ENCODE results near the gene KCNE4. TPM values are rescaled to one million over a fixed set of nuclear protein-coding genes. Genes with fewer than 3 reads are reported as not detected.
A peak's percentile ranks its signal among the peaks of the same experiment; 100 is the strongest.

KCNE4 gene
- total RNA-seq, 1 experiment from 2014 or later = not detected

GRCh38 chr2:223043164-223043941, 8.6 kb upstream of the KCNE4 start:
- peaks cover 22% of the 10 kb centered on the region for H3K4me1 ChIP-seq (ENCODE audit: insufficient read depth, low read length)
- H4K20me1 ChIP-seq (ENCODE audit: low read length) = no peaks in the 10 kb centered on the region
- TF ChIP-seq EZH2phosphoT487 (IDR thresholded peaks at IDR 0.05; ENCODE audit: borderline replicate concordance, low read length) = no peak
- TF ChIP-seq EZH2 (IDR thresholded peaks at IDR 0.05; ENCODE audit: low read length, unreplicated experiment) = no peak
- no peak for TF ChIP-seq CTCF (conservative IDR thresholded peaks at IDR 0.05; ENCODE audit: low read depth, low read length)
- H3K9me3 ChIP-seq (ENCODE audit: low read length) = no peaks in the 10 kb centered on the region
- no peaks in the 10 kb centered on the region for H3K27me3 ChIP-seq (ENCODE audit: low read length)
- ATAC-seq (no peak), DNase-seq (no peak)
- peak overlapping the region; percentile 90 for H3K27ac ChIP-seq (ENCODE audit: low read length)
- H3K4me2 ChIP-seq (ENCODE audit: low read length) = peak overlapping the region; percentile 12; the same call in 1 of the 2 replicates
- H3K36me3 ChIP-seq (ENCODE audit: low read depth, low read length) = no peaks in the 10 kb centered on the region
- no peaks in the 10 kb centered on the region for H3K9me2 ChIP-seq (replicated peaks; ENCODE audit: low read length)
- H2AFZ ChIP-seq (ENCODE audit: low read length) = no peak overlapping the region; the same call in 1 of the 2 replicates
- H3K4me3 ChIP-seq (ENCODE audit: low read length) = no peak overlapping the region
- ChIA-PET CTCF (no interaction called here), POLR2A (ENCODE audit: unreplicated experiment) (no interaction called here)
- no TSS peak for BruUV-seq (replicated peaks)
- H3K79me2 ChIP-seq (ENCODE audit: low read length) = no peaks in the 10 kb centered on the region
- intact Hi-C loops (cut with micrococcal nuclease) = no loop called here
- H3K9ac ChIP-seq (ENCODE audit: low read length) = peak overlapping the region; percentile 37; the same call in 1 of the 2 replicates
- H3F3A ChIP-seq (ENCODE audit: low read length, unreplicated experiment) = no peaks in the 10 kb centered on the region

GRCh38 chr2:223044092-223044836, 7.7 kb upstream of the KCNE4 start:
- no peaks in the 10 kb centered on the region for H3F3A ChIP-seq (ENCODE audit: low read length, unreplicated experiment)
- H2AFZ ChIP-seq (ENCODE audit: low read length) = no peak overlapping the region
- no peak overlapping the region for H3K9ac ChIP-seq (ENCODE audit: low read length)
- POLR2A ChIA-PET (ENCODE audit: unreplicated experiment) = no interaction called here
- CTCF ChIA-PET = no interaction called here
- intact Hi-C loops (cut with micrococcal nuclease) = no loop called here
- H4K20me1 ChIP-seq (ENCODE audit: low read length) = no peaks in the 10 kb centered on the region
- no peak overlapping the region for H3K4me3 ChIP-seq (ENCODE audit: low read length)
- no peaks in the 10 kb centered on the region for H3K79me2 ChIP-seq (ENCODE audit: low read length)
- H3K9me2 ChIP-seq (replicated peaks; ENCODE audit: low read length) = no peaks in the 10 kb centered on the region
- no peaks in the 10 kb centered on the region for H3K36me3 ChIP-seq (ENCODE audit: low read depth, low read length)
- H3K27me3 ChIP-seq (ENCODE audit: low read length) = no peaks in the 10 kb centered on the region
- DNase-seq (no peak), ATAC-seq (no peak)
- no peak overlapping the region for H3K27ac ChIP-seq (ENCODE audit: low read length)
- peaks cover 22% of the 10 kb centered on the region for H3K4me1 ChIP-seq (ENCODE audit: insufficient read depth, low read length)
- no peaks in the 10 kb centered on the region for H3K9me3 ChIP-seq (ENCODE audit: low read length)
- TF ChIP-seq CTCF (conservative IDR thresholded peaks at IDR 0.05; ENCODE audit: low read depth, low read length) = no peak
- no peak for TF ChIP-seq EZH2phosphoT487 (IDR thresholded peaks at IDR 0.05; ENCODE audit: borderline replicate concordance, low read length)
- no peak for TF ChIP-seq EZH2 (IDR thresholded peaks at IDR 0.05; ENCODE audit: low read length, unreplicated experiment)
- no peak overlapping the region for H3K4me2 ChIP-seq (ENCODE audit: low read length)
- no TSS peak for BruUV-seq (replicated peaks)

Data from PC-3 (cell line).